GM03348 (cell line): ENCODE measurements around the gene NOS2.
"Not testable (repeated sequence)": the region's sequence is repeated elsewhere in the genome, so short reads cannot be mapped to it uniquely, and the experiment has no call there.

Source experiments
- DNase-seq: peaks from one replicate; pipeline ENCODE4 v3.0.0; 2012; ENCODE audit warnings: low spot score

NOS2 gene

GRCh38 chr17:27754549-27754948 is 45.8 kb downstream of the NOS2 start:
- DNase-seq: no peak

- not testable (repeated sequence) for DNase-seq
Observed at GRCh38 chr17:27753726-27754125, 46.6 kb downstream of the NOS2 start.

GRCh38 chr17:27752831-27753619 is 47.3 kb downstream of the NOS2 start:
- not testable (repeated sequence) for DNase-seq

GRCh38 chr17:27751622-27752490 is 48.5 kb downstream of the NOS2 start:
- DNase-seq: no peak

- no peak for DNase-seq
Observed at GRCh38 chr17:27751166-27751565, 49.2 kb downstream of the NOS2 start.

GRCh38 chr17:27749562-27750150 is 50.7 kb downstream of the NOS2 start:
- not testable (repeated sequence) for DNase-seq

GRCh38 chr17:27748360-27748825 is 51.9 kb downstream of the NOS2 start:
- no peak for DNase-seq

- no peak for DNase-seq
Observed at GRCh38 chr17:27747462-27748359, 52.6 kb downstream of the NOS2 start.

GRCh38 chr17:27746881-27747280 is 53.4 kb downstream of the NOS2 start:
- DNase-seq: no peak

- not testable (repeated sequence) for DNase-seq
Observed at GRCh38 chr17:27746320-27746719, 54.0 kb downstream of the NOS2 start.

GRCh38 chr17:27745207-27745830 is 55.0 kb downstream of the NOS2 start:
- not testable (repeated sequence) for DNase-seq

GRCh38 chr17:27743281-27743885 is 56.9 kb downstream of the NOS2 start:
- no peak for DNase-seq

GRCh38 chr17:27741971-27742575 is 58.3 kb downstream of the NOS2 start:
- DNase-seq: no peak

GRCh38 chr17:27741361-27741861 is 58.9 kb downstream of the NOS2 start:
- DNase-seq: peak; percentile 58

GRCh38 chr17:27740541-27740940 is 59.8 kb downstream of the NOS2 start:
- not testable (repeated sequence) for DNase-seq

- no peak for DNase-seq
Observed at GRCh38 chr17:27733773-27734172, 66.6 kb downstream of the NOS2 start.

GRCh38 chr17:27732746-27733145 is 67.6 kb downstream of the NOS2 start:
- DNase-seq: not testable (repeated sequence)

GRCh38 chr17:27725982-27726381 is 74.3 kb downstream of the NOS2 start:
- DNase-seq: not testable (repeated sequence)

- DNase-seq: no peak
Observed at GRCh38 chr17:27721797-27722196, 78.5 kb downstream of the NOS2 start.
